Brain microvascular endothelial cell (primary cell): Measurements from ENCODE around the gene CTBP2.

ENCODE experiments used
- DNase-seq: peaks from one replicate; pipeline ENCODE4 v3.0.0-alpha.2; 2020
- H3K27ac ChIP-seq: fragments of 250-450 bp; sonication (Bioruptor Pico); 2 replicates; pipeline ENCODE4 v1.5.1; 2020; ENCODE audit warnings: mild to moderate bottlenecking, moderate library complexity
- H3K27me3 ChIP-seq: fragments of 250-450 bp; sonication (Bioruptor Pico); replicated peaks from 2 replicates; pipeline ENCODE4 v1.5.1; 2020; ENCODE audit warnings: mild to moderate bottlenecking
- H3K36me3 ChIP-seq: fragments of 250-450 bp; sonication (Bioruptor Pico); replicated peaks from 2 replicates; pipeline ENCODE4 v1.5.1; 2020; ENCODE audit warnings: mild to moderate bottlenecking
- H3K4me3 ChIP-seq: 2 replicates; pipeline ENCODE4 v1.5.1; 2011; ENCODE audit warnings: low read depth, mild to moderate bottlenecking, control low read depth, low read length, moderate library complexity
- CTCF ChIP-seq: IDR thresholded peaks from 2 replicates; pipeline ENCODE4 v1.5.1; 2011; ENCODE audit warnings: low read depth, mild to moderate bottlenecking, moderate library complexity, low read length, control low read depth, inconsistent platforms; ENCODE audit errors: missing control alignments
- in situ Hi-C: cut with HindIII; loops from 2 replicates; pipeline ENCODE4 v1.10.0; 2017; ENCODE audit warnings: low sequenced_read_pairs, low pct_ligation_motif_present

The CTBP2 gene

GRCh38 chr10:125096371-125096770 is 64.0 kb downstream of the CTBP2 start:
- no peak for DNase-seq
- Histone ChIP-seq H3K27ac (no peak overlapping the region), H3K36me3 (peaks cover 2% of the 10 kb centered on the region), H3K4me3 (no peak overlapping the region), H3K27me3 (no peaks in the 10 kb centered on the region)
- in situ Hi-C loops: no loop called here
- TF ChIP-seq CTCF: no peak

GRCh38 chr10:125095776-125096175 is 64.6 kb downstream of the CTBP2 start:
- no peak overlapping the region for H3K27ac ChIP-seq

GRCh38 chr10:125095228-125095627 is 65.1 kb downstream of the CTBP2 start:
- Histone ChIP-seq H3K4me3 (no peak overlapping the region), H3K27me3 (no peaks in the 10 kb centered on the region), H3K27ac (no peak overlapping the region), H3K36me3 (no peaks in the 10 kb centered on the region)
- in situ Hi-C loops: no loop called here
- no peak for DNase-seq
- TF ChIP-seq CTCF: no peak

More at GRCh38 chr10:125095776-125096175, 64.6 kb downstream of the CTBP2 start:
- Histone ChIP-seq H3K27me3 (no peaks in the 10 kb centered on the region), H3K4me3 (no peak overlapping the region), H3K36me3 (no peaks in the 10 kb centered on the region)
- DNase-seq: no peak
- in situ Hi-C loops: no loop called here
- no peak for TF ChIP-seq CTCF

- in situ Hi-C loops: no loop called here
- no peak for DNase-seq
- H3K27me3 ChIP-seq: no peaks in the 10 kb centered on the region
- TF ChIP-seq CTCF: no peak
- no peak overlapping the region for H3K4me3 ChIP-seq
- no peaks in the 10 kb centered on the region for H3K36me3 ChIP-seq
- H3K27ac ChIP-seq: no peak overlapping the region
These were observed 65.6 kb downstream of the CTBP2 start for GRCh38 chr10:125094806-125095205.

GRCh38 chr10:125093974-125094705 is 66.2 kb downstream of the CTBP2 start:
- in situ Hi-C loops: no loop called here

More at GRCh38 chr10:125093974-125094705, 66.2 kb downstream of the CTBP2 start:
- no peak overlapping the region for H3K4me3 ChIP-seq
- DNase-seq: no peak
- no peaks in the 10 kb centered on the region for H3K36me3 ChIP-seq
- no peaks in the 10 kb centered on the region for H3K27me3 ChIP-seq
- TF ChIP-seq CTCF: no peak
- H3K27ac ChIP-seq: peak overlapping the region; percentile 80
